K562 (cell line): Measurements from ENCODE around the gene KIF20A. TPM values are rescaled to one million over a fixed set of nuclear protein-coding genes. Genes with fewer than 3 reads are reported as not detected.

Experiments used
- ESRRA ChIP-seq: fragments of 450-650 bp; IDR thresholded peaks from 2 replicates; pipeline ENCODE4 v1.6.1; 2014; ENCODE audit warnings: low read depth, mild to moderate bottlenecking, moderate library complexity, borderline replicate concordance
- RBFOX2 ChIP-seq: fragments of 200-400 bp; formaldehyde crosslinking; IDR thresholded peaks from 2 replicates; pipeline ENCODE4 v1.6.1; 2017; ENCODE audit warnings: low read depth, mild to moderate bottlenecking, low read length, moderate library complexity
- SIN3A ChIP-seq, 2 experiments: fragments of 150-350 bp in 1 of 2; IDR thresholded peaks; 2 replicates each; pipeline ENCODE4 v1.6.1; 2011 to 2016; ENCODE audit warnings: borderline replicate concordance in 2 of 2, low read depth in 2 of 2, low read length in 2 of 2, mild to moderate bottlenecking in 2 of 2, moderate library complexity in 2 of 2; ENCODE audit not compliant: control insufficient read depth in 1 of 2
- SMAD2 ChIP-seq: fragments of 150-350 bp; IDR thresholded peaks from 2 replicates; pipeline ENCODE4 v1.6.1; 2014; ENCODE audit warnings: low read depth, mild to moderate bottlenecking, low read length
- SUPT5H ChIP-seq: fragments of 450-650 bp; IDR thresholded peaks from 2 replicates; pipeline ENCODE4 v1.6.1; 2016
- YBX1 ChIP-seq: fragments of 450-650 bp; IDR thresholded peaks from 2 replicates; pipeline ENCODE4 v1.7.1; 2016; ENCODE audit warnings: mild to moderate bottlenecking
- ZNF12 ChIP-seq: sonication (generic); formaldehyde crosslinking; IDR thresholded peaks from 2 replicates; pipeline ENCODE4 v1.4.0; 2020; ENCODE audit warnings: mild to moderate bottlenecking, missing genetic modification reagents
- ZNF277 ChIP-seq: fragments of 250-450 bp; sonication (Bioruptor Pico); IDR thresholded peaks from 2 replicates; pipeline ENCODE4 v1.8.0; 2022; ENCODE audit warnings: inconsistent platforms, mild to moderate bottlenecking, moderate library complexity, borderline replicate concordance
- polyA plus RNA-seq, 8 experiments: library from polyadenylated mRNA; depleted of rRNA in 4 of 8; stranded (reverse) in 5 of 8; unstranded in 3 of 8; fragments of >200 nt; fragmentation: Nextera tagmentation in 2 of 8; fragmentation: Illumina TruSeq in 1 of 8; extraction: Ambion mirVana in 2 of 8; extraction: Trizol in 1 of 8; gene quantifications; 2 replicates each; pipeline versions ENCODE4 v1.2.1 to v1.2.3, GENCODE V29; 2011 to 2014; ENCODE audit warnings: inconsistent platforms in 1 of 8, missing spikeins in 1 of 8
- total RNA-seq, 7 experiments: library from RNA; depleted of rRNA in 6 of 7; stranded (reverse); fragments of >200 nt in 6 of 7; fragmentation: Illumina TruSeq in 2 of 7; extraction: Trizol in 2 of 7; gene quantifications; 2 replicates each; pipeline versions ENCODE4 v1.2.1 to v1.2.3, GENCODE V29; 2011 to 2021; ENCODE audit warnings: low replicate concordance in 1 of 7

The KIF20A gene
- total and polyA plus RNA-seq, 9 of the 15 experiments (the other 6 are each of a cell fraction or from before 2014, with no cell fraction given), result 36.8 to 61.2 (median 55.5) TPM

DNA sequence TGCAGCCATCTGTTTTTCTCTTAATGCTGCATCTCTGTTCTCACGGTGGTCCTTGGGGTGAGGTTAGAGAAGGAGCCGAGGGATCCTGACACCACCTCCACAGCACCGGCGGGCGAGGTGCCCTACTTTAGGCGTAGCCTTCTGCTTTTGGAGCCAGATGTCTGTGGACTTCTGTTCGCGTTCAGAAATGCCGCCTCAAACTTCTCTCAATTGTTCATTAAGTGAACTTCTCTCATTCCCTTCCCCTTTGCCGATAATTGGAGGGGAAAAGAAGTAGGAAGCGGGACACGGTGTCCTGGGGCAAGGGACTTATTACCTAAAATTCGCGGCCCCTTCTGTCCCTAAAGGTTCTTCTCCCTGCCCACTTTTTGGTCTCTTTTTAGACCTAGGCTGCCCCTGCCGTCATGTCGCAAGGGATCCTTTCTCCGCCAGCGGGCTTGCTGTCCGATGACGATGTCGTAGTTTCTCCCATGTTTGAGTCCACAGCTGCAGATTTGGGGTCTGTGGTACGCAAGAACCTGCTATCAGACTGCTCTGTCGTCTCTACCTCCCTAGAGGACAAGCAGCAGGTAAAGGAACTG lies 455 bp downstream of the KIF20A start (continued):
- TF ChIP-seq ZNF277 (CRISPR knock-in tag) (no peak), YBX1 (no peak), ESRRA (no peak), SMAD2 (no peak), SIN3A (IDR thresholded peaks at IDR 0.05; ENCODE audit: borderline replicate concordance in 2 of 2, control insufficient read depth in 1 of 2, low read depth in 2 of 2, low read length in 2 of 2) (0 out of 4 replicates have a peak, but pooled peaks of 1 of the 2 experiments have one; percentile 2), ZNF12 (CRISPR knock-in tag) (no peak), SUPT5H (0 out of 2 replicates have a peak, but pooled peaks have one; percentile 16), RBFOX2 (peak; percentile 28; the same call in 1 of the 2 replicates)
